ENCODE data around the gene RRAGD. TPM values are rescaled to one million over a fixed set of nuclear protein-coding genes. Genes with fewer than 3 reads are reported as not detected.

RRAGD gene, protein sequence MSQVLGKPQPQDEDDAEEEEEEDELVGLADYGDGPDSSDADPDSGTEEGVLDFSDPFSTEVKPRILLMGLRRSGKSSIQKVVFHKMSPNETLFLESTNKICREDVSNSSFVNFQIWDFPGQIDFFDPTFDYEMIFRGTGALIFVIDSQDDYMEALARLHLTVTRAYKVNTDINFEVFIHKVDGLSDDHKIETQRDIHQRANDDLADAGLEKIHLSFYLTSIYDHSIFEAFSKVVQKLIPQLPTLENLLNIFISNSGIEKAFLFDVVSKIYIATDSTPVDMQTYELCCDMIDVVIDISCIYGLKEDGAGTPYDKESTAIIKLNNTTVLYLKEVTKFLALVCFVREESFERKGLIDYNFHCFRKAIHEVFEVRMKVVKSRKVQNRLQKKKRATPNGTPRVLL
- 10 to 100 TPM; 17.0 to 19.4 TPM for total RNA-seq
- 27.0 TPM for polyA plus RNA-seq (ENCODE audit: insufficient read depth, low read depth, low replicate concordance)
- long read RNA-seq, donor 1, full-length matches to known transcripts: 5 of 5 reads
- long read RNA-seq, donor 1, partial matches to known transcripts: 0 of 5 reads
- long read RNA-seq, donor 1, other reads (novel, unspliced or antisense): 0 of 5 reads
- long read RNA-seq, donor 2, full-length matches to known transcripts: 2 of 2 reads
- long read RNA-seq, donor 2, partial matches to known transcripts: 0 of 2 reads
- long read RNA-seq, donor 2, other reads (novel, unspliced or antisense): 0 of 2 reads

DNA sequence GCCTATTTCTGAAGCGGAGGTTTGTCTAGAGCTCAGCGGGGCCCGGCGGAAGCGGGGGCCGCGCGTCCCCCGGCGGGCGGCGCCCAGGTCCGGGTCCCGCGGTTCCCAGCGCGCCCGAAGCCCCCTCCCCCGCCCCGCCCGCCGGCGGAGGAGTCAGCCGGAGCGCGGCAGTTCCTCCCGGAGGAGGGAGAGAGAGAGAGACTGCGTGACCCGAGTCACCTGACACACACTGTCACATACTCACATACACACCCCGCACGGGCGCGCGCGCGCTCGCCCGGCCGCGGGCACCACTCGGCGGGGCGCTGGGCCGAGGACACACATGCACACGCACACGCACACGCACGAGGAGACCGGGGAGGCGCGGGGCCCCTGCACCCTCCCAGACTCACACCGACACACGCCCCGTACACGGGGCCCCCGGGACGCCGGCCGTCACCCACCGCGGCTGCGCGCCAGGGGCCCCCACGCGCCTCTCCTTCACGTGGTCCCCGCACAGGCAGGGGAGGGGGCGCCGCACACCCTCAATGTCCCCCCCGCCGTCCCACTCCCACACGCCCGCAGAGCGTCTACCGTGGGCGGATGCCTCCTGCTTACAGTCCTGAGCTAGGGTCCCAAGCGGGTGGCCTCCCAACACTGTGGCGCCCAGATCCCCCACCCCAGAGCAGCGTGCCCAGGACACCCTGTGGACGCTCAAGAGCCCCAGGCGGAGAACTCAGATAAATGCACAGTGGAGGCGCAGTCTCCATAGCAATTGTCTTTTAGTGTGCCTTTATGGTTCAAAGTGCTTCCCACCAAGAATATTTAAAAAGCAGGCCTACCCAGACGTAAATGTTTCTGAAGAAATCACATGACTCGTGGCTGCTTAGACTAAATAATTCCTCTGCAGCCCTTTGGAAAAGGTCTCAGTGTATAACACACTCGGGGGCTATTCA is at the start of gene RRAGD:
RRAGD (minus strand) TSS at position 203 of the 935 bp plus-strand sequence. CDS start 280 bp downstream, outside the sequence.
- peak; percentile 86 for DNase-seq
- Histone ChIP-seq H3K9me3 (no peaks in the 10 kb centered on the region), H3K4me3 (peak within 1 kb of the TSS; percentile 81 to 87), H3K27ac (peak within 1 kb of the TSS; percentile 77 to 80), H3K27me3 (no peaks in the 10 kb centered on the region), H3K4me1 (peaks cover 6% of the 10 kb centered on the region), H3K36me3 (ENCODE audit: low read depth, missing control alignments) (no peaks in the 10 kb centered on the region)
- intact Hi-C loops (cut with DNase I; ENCODE audit: low total_unique reads): no loop called here
- 0 to 1% methylated on average over 9 to 41 of the region's 85 CpGs for WGBS, 2 donors
- TF ChIP-seq, protein P1, sequence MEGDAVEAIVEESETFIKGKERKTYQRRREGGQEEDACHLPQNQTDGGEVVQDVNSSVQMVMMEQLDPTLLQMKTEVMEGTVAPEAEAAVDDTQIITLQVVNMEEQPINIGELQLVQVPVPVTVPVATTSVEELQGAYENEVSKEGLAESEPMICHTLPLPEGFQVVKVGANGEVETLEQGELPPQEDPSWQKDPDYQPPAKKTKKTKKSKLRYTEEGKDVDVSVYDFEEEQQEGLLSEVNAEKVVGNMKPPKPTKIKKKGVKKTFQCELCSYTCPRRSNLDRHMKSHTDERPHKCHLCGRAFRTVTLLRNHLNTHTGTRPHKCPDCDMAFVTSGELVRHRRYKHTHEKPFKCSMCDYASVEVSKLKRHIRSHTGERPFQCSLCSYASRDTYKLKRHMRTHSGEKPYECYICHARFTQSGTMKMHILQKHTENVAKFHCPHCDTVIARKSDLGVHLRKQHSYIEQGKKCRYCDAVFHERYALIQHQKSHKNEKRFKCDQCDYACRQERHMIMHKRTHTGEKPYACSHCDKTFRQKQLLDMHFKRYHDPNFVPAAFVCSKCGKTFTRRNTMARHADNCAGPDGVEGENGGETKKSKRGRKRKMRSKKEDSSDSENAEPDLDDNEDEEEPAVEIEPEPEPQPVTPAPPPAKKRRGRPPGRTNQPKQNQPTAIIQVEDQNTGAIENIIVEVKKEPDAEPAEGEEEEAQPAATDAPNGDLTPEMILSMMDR (IDR thresholded peaks at IDR 0.05): no peak
- TF ChIP-seq POLR2A (IDR thresholded peaks at IDR 0.05): no peak

DNA sequence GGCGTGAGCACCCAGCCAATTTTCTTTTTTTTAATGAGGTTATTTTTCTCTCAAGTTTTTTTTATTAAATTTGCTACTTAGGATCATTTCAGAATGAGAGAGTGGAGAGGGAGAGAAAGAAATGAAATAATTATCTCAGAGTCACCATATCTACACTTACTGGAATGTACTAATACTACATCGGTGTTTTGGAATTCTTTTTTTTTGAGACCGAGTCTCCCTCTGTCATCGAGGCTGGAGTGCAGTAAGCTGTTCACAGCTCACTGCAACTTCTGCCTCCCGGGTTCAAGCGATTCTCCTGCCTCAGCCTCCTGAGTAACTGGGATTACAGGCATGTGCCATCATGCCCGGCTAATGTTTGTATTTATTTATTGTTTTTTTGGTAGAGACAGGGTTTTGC is 48.6 kb upstream of the RRAGD start:
- Histone ChIP-seq H3K36me3 (ENCODE audit: low read depth, missing control alignments) (no peaks in the 10 kb centered on the region), H3K4me1 (peaks cover 14% of the 10 kb centered on the region), H3K9me3 (no peaks in the 10 kb centered on the region), H3K4me3 (no peak overlapping the region), H3K27me3 (no peaks in the 10 kb centered on the region), H3K27ac (no peak overlapping the region)
- 60 to 68% methylated on average over 7 of the region's 7 CpGs for WGBS, 2 donors
- DNase-seq: no peak
- no peak for TF ChIP-seq POLR2A (IDR thresholded peaks at IDR 0.05)
- TF ChIP-seq, protein P1 (IDR thresholded peaks at IDR 0.05): no peak
- intact Hi-C loops (cut with DNase I; ENCODE audit: low total_unique reads): no loop called here

GRCh38 chr6:89459501-89459900 is 47.4 kb upstream of the RRAGD start:
- no peaks in the 10 kb centered on the region for H3K9me3 ChIP-seq
- DNase-seq: no peak
- TF ChIP-seq, protein P1 (IDR thresholded peaks at IDR 0.05): no peak
- TF ChIP-seq POLR2A (IDR thresholded peaks at IDR 0.05): no peak
- H3K4me1 ChIP-seq: peaks cover 6% of the 10 kb centered on the region
- no peak overlapping the region for H3K4me3 ChIP-seq
- H3K36me3 ChIP-seq (ENCODE audit: low read depth, missing control alignments): no peaks in the 10 kb centered on the region
- WGBS, 2 donors: 78 to 85% methylated on average over 1 of the region's 1 CpG
- no peaks in the 10 kb centered on the region for H3K27me3 ChIP-seq
- intact Hi-C loops (cut with DNase I; ENCODE audit: low total_unique reads): no loop called here
- H3K27ac ChIP-seq: no peak overlapping the region

- intact Hi-C loops (cut with DNase I; ENCODE audit: low total_unique reads): no loop called here
- no peak for TF ChIP-seq POLR2A (IDR thresholded peaks at IDR 0.05)
- TF ChIP-seq, protein P1 (IDR thresholded peaks at IDR 0.05): no peak
- DNase-seq: no peak
- no peaks in the 10 kb centered on the region for H3K36me3 ChIP-seq (ENCODE audit: low read depth, missing control alignments)
- no peak overlapping the region for H3K4me3 ChIP-seq
- H3K4me1 ChIP-seq: peaks cover 3% of the 10 kb centered on the region
- 79 to 93% methylated on average over 5 of the region's 5 CpGs for WGBS, 2 donors
- no peaks in the 10 kb centered on the region for H3K9me3 ChIP-seq
- no peaks in the 10 kb centered on the region for H3K27me3 ChIP-seq
- H3K27ac ChIP-seq: no peak overlapping the region
Observed at GRCh38 chr6:89458704-89459103, 46.6 kb upstream of the RRAGD start.
